GM15510 (cell line): ENCODE results near the gene PANK4.

ENCODE experiments used
- POLR2A ChIP-seq: IDR thresholded peaks from 3 replicates; pipeline ENCODE4 v1.6.1; 2011; ENCODE audit warnings: borderline replicate concordance; ENCODE audit not compliant: insufficient read length; ENCODE audit errors: extremely low read depth

Gene PANK4

DNA sequence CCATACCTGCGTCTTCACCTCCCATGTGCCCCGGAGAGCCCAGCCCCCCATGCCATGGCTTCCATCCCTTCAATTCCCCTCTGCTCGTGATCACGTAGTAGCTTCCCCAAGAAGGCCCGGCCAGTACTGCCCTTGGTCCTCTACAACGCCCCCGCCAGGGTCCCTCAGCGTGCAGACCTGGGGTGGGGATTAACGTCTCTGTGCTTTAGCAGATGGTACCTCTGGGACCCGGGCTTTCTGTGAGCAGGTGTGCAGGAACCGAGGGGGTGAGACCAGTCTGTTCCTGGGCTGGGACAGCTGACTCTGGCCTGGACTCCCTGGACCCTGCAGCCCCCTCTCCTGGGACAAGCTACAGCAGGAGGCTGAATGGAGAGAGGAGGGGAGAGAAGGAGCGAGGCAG is 49.1 kb downstream of the PANK4 start:
- TF ChIP-seq POLR2A = no peak

DNA sequence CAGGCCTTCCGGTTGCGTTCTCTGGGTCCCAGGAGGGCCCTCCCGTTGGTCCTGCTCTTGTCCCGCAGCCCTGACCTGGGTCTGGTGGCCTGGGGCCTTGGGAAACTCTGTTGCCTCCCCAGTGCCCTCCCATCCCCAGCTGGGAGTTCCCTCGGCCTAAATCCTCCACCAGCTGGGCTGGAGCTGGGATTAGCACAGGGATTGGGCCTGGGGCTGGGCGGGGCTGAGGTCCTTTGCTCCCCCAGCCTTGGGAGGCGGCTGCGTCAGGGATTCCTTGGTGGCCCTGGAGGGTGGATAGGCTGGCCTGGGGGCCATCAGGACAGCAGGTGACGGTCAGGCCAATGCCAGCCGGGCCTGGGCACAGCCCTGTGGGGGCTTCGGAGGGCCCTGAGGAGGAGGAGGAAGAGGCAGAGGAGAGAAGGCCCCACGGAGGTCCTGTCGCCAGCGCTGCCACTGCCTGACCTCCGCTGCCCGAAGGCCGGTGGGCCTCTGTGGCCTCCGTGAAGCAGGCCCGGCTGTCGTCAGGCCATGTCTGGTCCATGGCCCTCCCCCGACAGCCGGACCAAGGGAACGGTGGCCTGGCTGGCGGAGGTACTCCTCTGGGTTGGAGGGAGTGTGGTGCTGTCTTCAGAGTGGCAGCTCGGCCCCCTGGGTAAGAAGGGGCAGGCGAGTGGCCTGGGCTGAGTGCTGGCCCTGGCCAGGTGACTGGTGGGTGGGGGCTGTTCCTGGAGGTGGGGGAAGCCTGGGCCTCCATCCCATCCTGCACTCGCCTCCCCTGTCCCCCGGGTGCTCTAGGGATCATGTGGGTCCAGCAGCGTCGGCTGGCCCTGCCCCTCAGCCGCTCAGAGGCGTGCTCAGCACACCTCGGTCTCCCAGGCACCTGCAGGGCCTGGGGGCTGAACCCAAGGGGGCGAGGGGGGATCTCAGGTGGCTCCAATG is 50.1 kb downstream of the PANK4 start, which contains the start of gene PLCH2:
Gene PLCH2, plus strand, starts transcription at position 229 of the 939 bp plus-strand sequence. Its CDS starts 300 bp downstream, at position 529.
- TF ChIP-seq POLR2A = no peak

DNA sequence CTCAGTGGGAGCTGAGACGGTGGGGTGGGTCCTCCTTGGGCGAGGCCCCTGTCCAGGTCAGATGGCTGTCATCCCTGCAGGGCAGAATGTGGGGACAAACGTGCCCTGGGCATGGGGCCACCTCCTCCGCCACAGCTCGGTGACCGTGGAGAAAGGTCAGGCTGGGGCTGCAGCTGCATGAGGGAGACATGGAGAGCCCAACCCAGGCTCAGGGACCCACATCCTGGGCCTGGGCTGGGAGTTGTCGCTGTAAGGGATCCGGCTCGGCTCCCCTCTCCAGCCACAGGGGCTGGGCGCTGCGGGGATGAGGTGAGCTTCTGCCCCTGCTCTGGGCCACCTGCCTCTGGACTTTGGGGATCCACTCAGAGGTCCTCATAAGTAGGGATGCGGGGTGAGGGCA is 50.8 kb downstream of the PANK4 start:
- TF ChIP-seq POLR2A = no peak

DNA sequence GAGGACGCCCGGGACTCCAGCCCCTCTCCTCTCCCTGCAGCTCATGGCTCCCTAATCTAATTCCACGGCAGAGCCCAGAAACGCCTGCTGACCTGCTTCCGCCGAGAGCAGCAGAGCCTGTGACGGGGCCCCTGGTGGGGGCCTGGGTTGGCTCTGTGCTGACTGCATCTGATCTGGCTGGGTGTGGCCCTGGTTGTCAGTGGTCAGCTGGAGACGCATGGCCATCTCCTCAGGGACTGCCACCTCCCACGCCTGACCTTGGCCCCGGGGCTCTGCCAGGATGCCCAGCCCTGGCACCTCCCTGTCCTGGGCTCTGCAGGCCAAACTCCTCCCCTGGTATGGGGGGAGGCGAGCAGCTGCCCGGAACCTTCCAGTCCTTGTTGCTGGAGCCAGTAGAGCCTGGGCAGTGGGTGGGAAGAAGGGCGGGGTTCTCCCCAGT is 51.4 kb downstream of the PANK4 start:
- TF ChIP-seq POLR2A = no peak

- TF ChIP-seq POLR2A = no peak
Observed at GRCh38 chr1:2474104-2474844, 52.1 kb downstream of the PANK4 start.

DNA sequence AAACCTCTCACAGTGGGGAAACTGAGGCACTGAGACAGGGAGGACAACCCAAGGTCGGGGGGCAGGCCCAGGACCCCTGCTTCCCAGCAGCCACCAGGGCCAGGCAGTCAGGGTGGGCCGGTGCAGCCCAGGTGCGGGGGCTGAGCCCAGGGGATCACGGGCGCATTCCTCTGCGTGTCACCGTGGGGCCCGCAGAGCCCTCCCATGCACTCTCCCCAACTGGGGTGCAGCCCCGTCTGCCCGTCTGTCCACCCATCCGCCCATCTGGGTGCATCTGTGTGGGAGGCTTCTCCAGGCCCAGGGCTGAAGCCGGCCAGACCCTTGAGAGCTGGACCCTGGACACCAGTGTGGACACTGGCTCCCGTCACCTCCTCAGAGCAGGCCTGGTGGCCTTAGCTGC is 53.2 kb downstream of the PANK4 start:
- TF ChIP-seq POLR2A = no peak

- no peak for TF ChIP-seq POLR2A
Observed at GRCh38 chr1:2472561-2473177, 53.7 kb downstream of the PANK4 start.

DNA sequence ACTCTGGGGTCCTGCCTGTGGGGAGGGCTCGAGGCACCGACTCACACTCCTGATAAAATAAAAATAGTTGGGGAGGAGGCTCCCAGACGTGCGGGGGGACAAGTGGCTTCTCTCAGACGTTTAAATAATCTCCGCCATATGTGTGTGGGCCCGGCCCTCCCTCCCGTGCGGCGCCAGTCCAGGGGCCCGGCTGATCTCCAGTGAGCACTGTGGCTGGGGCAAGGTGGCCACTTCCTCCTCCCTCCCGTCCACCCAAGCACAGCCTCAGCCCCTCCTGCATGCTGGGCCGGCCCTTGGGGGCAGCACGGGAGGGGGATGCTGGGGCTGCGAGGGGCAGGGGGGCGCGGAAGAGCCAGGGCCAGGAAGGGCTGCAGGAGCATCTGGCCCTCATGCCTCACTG is 54.3 kb downstream of the PANK4 start:
- no peak for TF ChIP-seq POLR2A

GRCh38 chr1:2471587-2472001 is 54.8 kb downstream of the PANK4 start:
- no peak for TF ChIP-seq POLR2A

GRCh38 chr1:2471159-2471471 is 55.3 kb downstream of the PANK4 start:
- no peak for TF ChIP-seq POLR2A

GRCh38 chr1:2470290-2471158 is 55.9 kb downstream of the PANK4 start:
- no peak for TF ChIP-seq POLR2A

- no peak for TF ChIP-seq POLR2A
Observed at GRCh38 chr1:2469103-2469940, 57.1 kb downstream of the PANK4 start.

DNA sequence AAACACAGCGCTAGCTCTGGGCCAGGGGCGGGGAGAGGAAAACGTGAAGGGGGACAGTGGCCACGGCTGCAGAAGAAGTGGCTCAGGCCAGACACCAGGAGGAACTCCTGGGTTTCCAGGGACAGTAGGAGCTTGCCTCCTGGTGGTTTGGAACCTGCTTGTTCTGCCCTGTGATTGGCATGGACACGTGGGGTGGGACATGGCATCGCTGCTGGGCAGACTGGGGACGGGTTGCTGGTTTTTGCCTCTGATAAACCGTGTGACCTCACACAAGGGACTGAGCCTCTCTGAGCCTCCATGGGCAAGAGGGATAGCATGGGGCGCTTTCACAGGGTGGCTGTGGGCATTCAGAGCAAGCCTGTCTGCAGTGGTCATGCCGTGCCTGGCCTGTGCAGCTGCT is 57.9 kb downstream of the PANK4 start:
- no peak for TF ChIP-seq POLR2A
